ENCODE measurements around the gene ULK3.

Gene ULK3

GRCh38 chr15:74873036-74873755, 30.2 kb upstream of the ULK3 start, which contains the start of gene SCAMP2:
TSS of gene SCAMP2 (minus strand) at chr15:74873365. CDS start at chr15:74873255, 110 bp downstream.
- DNase-seq (ENCODE audit: low read depth), result peak; percentile 97
- peak within 1 kb of the TSS; percentile 92 for H3K4me3 ChIP-seq (ENCODE audit: low read depth, low read length)
- TF ChIP-seq CTCF (conservative IDR thresholded peaks at IDR 0.05; ENCODE audit: low read depth, low read length), result no peak

- TF ChIP-seq CTCF (conservative IDR thresholded peaks at IDR 0.05; ENCODE audit: low read depth, low read length), result no peak
- peak overlapping the region; percentile 92 for H3K4me3 ChIP-seq (ENCODE audit: low read depth, low read length)
- DNase-seq (ENCODE audit: low read depth), result no peak
These were observed 29.7 kb upstream of the ULK3 start for GRCh38 chr15:74872702-74873035.

- no peak for TF ChIP-seq CTCF (conservative IDR thresholded peaks at IDR 0.05; ENCODE audit: low read depth, low read length)
- H3K4me3 ChIP-seq (ENCODE audit: low read depth, low read length), result no peak overlapping the region
- DNase-seq (ENCODE audit: low read depth), result peak; percentile 29
These were observed 27.7 kb upstream of the ULK3 start for GRCh38 chr15:74870436-74871215.

- TF ChIP-seq CTCF (conservative IDR thresholded peaks at IDR 0.05; ENCODE audit: low read depth, low read length), result no peak
- DNase-seq (ENCODE audit: low read depth), result peak; percentile 54
- no peak overlapping the region for H3K4me3 ChIP-seq (ENCODE audit: low read depth, low read length)
These were observed 26.9 kb upstream of the ULK3 start for GRCh38 chr15:74869726-74870407.

- TF ChIP-seq CTCF (conservative IDR thresholded peaks at IDR 0.05; ENCODE audit: low read depth, low read length), result no peak
- peak; percentile 23 for DNase-seq (ENCODE audit: low read depth)
- no peak overlapping the region for H3K4me3 ChIP-seq (ENCODE audit: low read depth, low read length)
These were observed 26.4 kb upstream of the ULK3 start for GRCh38 chr15:74869372-74869725.

- no peak overlapping the region for H3K4me3 ChIP-seq (ENCODE audit: low read depth, low read length)
- no peak for TF ChIP-seq CTCF (conservative IDR thresholded peaks at IDR 0.05; ENCODE audit: low read depth, low read length)
- DNase-seq (ENCODE audit: low read depth), result no peak
These were observed 25.1 kb upstream of the ULK3 start for GRCh38 chr15:74868059-74868458.

Measured in choroid plexus epithelial cell (primary cell).